Muscle of back (tissue), 10 donors: ENCODE measurements around the gene ALG8. TPM values are rescaled to one million over a fixed set of nuclear protein-coding genes. Genes with fewer than 3 reads are reported as not detected.

Experiments
- polyA plus RNA-seq, 10 donors: library from polyadenylated mRNA; unstranded; fragments of 120-200 nt; gene quantifications; one replicate each; pipeline ENCODE4 v1.2.1, GENCODE V29; 2013; ENCODE audit not compliant: insufficient read length in 10 of 10

Gene ALG8
- polyA plus RNA-seq, 10 donors = 18.4 to 35.3 (median 25.6) TPM

Other genes with a start within 250 kb of the ALG8 start
- gene INTS4, start 145.0 kb downstream of the ALG8 start, polyA plus RNA-seq = 10 to 100 TPM; 16.4 to 32.8 (median 25.3) TPM
- 1 to 10 TPM in 8 of 10 donors, under 1 TPM in 2; 0.66 to 1.8 (median 1.4) TPM for gene KCTD14, start 116.3 kb downstream of the ALG8 start, polyA plus RNA-seq
- gene THRSP, start 75.8 kb downstream of the ALG8 start, polyA plus RNA-seq = under 1 TPM in 9 of 10 donors, not detected in 1; 0.11 to 0.99 (median 0.17) TPM
- 100 to 1,000 TPM; 118 to 189 (median 155) TPM for gene NDUFC2, start 59.8 kb downstream of the ALG8 start, polyA plus RNA-seq
- 1 to 10 TPM; 5.9 to 7.4 (median 6.7) TPM for gene KCTD21, start 49.0 kb upstream of the ALG8 start, polyA plus RNA-seq
- 1 to 10 TPM; 2.9 to 5.6 (median 4.1) TPM for gene USP35, start 49.3 kb upstream of the ALG8 start, polyA plus RNA-seq